GM18507 (cell line): ENCODE results near the gene BCAP29.
"Not testable (repeated sequence)": the region's sequence is repeated elsewhere in the genome, so short reads cannot be mapped to it uniquely, and the experiment has no call there.

Experiments
- DNase-seq: peaks from one replicate; pipeline ENCODE4 v3.0.0; 2011; ENCODE audit warnings: low read depth; ENCODE audit not compliant: insufficient read length; ENCODE audit errors: extremely low spot score
- FAIRE-seq: peaks from 2 replicates; lab custom pipeline; 2011; peaks lifted over from hg19 to GRCh38; lab: Jason Lieb, UNC

Gene BCAP29

DNA sequence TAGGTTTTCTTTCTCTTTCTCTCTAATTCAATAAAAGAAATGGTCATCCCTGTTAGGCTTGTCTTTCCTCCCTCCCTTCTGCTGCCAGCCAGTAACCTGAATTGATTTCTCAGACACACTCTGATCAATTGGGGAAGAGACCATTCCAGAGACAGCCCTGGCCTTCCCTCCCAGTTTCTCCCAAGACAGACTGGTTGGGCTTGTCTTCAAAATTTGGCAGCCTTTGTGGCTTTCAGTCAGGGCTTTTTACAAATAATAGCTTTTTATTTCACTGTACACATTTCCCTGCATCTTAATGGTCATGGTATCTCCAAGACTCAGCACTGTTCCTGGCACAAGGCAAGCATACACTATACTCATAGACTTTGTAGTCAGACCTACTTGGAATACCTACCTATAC lies 33.9 kb downstream of the BCAP29 start:
- no peak for FAIRE-seq
- no peak for DNase-seq

DNA sequence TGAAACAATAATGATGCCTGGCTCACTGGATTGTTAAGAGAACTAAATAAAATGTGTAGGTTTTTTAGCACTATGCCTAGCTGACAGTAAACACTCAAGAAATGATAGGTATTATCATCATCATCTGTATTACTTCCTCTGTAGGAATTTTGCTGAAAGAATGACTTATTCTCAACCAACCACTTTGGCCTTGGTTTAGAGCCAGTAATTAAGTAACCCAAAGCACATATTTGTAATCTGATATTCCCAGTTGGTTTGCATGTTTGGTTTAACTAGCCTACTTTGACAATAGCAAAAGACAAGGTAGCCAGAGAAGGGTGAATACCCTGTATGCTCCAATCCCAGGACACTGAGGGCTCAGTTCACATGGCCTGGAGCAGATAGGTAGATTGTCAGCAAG lies 34.4 kb downstream of the BCAP29 start:
- no peak for FAIRE-seq
- no peak for DNase-seq

DNA sequence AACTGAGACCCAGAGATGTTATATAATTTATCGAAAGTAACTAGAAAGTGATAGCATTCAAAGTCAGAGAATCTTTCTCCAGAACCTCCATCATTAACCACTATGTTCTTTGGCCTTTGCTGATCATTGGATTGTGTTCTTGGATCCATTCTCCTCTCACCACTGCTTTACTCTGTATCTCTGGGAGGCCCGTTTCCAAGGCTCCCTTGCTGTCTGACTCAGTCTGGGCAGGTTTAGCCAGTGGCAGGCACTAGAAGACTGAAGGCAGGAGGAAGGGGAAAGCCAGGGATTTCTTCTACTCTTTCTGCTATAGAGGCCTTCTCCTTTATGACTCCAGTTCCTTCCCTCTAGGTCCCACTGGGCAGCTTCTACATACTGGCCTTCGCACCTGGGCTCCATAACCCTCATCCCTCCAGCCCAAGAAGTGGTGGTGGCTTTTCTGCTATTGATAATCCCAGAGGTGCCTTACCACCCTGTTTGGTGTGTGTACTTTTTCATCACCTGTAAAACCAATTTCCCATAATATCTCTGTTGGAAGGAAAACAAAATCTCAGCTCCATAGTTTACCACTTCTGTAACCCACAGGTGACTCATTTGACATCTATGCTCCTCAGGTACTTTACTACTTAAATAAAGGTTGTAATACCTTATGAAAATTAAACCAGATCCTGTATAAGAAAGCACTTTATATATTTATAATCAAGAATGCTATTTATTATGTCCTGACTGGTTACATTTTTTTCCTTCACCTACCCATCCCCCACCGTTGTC lies 36.0 kb downstream of the BCAP29 start:
- no peak for DNase-seq
- no peak for FAIRE-seq

- DNase-seq, result no peak
- FAIRE-seq, result peak; percentile 50
These were observed 42.4 kb downstream of the BCAP29 start for GRCh38 chr7:107622429-107622828.

- FAIRE-seq (no peak), DNase-seq (no peak)
These were observed 42.8 kb downstream of the BCAP29 start for GRCh38 chr7:107622894-107623293.

DNA sequence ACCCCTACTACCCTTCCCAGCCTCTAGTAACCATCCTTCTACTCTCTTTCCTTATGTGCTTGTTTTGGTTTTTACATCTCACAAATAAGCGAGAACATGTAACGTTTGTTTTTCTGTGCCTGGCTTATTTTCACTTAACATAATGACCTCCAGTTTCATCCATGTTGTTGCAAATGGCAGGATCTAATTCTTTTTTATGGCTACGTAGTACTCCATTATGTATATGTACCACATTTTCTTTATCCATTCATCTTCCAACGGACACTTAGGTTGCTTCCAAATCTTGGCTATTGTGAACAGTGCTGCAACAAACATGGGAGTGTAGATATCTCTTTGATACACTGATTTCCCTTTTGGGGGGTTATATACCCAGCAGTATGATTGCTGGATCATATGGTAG lies 47.0 kb downstream of the BCAP29 start:
- DNase-seq (no peak), FAIRE-seq (no peak)

DNA sequence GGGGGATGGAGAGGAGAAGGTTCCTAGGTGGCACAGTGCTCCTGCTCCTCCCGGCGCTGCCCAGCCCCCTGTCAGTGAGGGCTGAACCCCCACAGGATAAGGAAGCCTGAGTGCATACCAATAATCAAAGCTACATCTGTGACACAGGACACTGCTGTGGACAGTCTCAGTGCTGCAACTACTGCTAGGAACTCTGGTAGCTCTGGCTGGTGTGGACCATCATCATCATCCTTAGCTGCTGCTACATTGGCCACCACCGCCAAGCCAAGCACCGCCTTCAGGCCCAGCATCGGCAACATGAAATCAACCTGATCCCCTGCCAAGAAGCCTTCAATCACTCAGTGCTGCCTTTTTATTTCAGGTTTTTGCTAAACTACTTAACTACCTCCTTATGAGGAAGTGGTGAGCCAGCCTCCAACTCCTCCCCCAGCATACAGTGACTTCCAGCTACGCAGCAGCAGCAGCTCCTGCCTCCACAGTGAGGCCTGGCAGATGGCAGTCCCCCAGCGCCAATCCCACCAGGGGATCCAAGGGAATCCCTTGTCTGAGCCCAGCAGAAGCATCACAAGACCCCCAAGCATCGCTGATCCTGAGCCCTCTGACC lies 48.5 kb downstream of the BCAP29 start:
- no peak for FAIRE-seq
- DNase-seq, result no peak

DNA sequence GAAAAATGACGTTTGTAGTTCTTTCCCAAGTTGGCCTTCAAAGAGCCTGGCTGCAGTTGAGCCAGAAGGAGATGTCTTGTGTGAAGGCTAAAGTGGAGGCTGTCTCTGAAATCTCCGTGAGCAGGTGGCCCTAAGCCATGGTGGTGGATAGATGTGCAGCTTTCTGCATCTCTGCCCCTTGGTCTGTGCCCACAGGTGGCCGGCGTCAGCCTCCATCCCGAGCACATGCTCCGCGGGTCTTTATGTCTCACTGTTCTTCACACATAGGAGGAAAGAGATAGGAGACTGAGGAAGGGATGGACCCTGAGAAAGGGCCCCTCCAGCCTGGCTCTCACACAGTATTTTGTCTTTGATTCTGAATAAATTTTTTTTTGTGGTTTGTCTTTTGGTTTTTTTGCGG lies 50.3 kb downstream of the BCAP29 start:
- DNase-seq (no peak), FAIRE-seq (no peak)

DNA sequence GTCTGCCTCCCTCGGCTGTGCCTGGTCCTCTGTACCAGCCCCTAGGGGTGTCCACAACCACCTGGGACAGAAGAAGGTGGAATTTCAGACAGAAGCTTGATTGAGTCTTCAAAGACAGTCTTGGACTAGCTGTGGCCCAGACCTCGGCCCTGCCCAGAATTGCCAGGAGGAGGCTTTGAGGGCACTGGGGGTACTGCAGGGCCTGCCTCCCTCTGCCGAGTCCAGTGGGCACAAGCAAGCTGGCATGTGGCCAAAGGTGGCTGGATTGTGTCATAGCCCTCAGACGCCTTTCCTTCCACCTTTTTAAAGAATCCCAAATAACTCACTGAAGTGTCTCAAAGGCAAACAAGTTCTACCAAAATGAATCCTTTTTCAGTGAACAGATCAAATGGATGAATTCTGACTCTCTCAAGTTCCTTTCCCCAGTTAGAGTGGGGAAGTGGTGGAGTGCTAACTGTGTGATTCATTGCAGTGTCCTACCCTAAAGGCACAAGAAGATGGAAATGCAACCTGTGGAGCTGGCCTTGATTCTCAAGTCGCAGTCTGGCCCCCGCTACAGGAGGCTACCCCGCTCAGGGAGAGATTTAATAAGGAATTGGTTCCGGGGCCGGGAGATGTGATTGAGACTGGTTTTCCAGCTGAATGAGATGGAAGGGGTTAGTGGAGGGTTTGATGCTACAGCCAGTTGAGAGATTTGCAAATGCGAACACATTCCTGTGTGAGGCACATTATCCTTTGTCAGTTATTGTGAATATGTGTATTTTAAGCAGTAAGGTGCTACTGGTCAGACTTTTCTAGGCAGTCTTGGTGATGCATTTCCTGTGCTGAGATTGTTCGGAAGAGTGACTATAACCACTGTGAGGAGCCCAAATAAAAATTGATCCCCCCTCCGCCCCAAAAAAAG lies 51.8 kb downstream of the BCAP29 start:
- FAIRE-seq (no peak), DNase-seq (no peak)

DNA sequence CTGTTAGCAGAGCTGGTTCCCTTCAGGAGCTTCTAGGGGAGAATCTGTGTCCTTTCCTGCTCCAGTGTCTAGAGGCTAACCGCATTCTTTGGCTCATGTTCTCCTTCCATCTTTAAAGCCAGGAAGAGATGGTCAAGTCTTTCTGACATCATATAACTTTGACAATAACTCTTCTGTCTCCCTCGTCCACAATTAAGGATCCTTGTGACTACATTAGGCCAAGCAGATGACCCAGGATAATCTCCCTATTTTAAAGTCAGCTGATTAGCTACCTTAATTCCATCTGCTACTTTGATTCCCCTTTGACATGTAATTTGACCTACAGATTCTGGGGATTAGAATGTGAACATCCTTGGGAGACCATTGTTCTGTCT lies 52.4 kb downstream of the BCAP29 start:
- DNase-seq, result no peak

DNA sequence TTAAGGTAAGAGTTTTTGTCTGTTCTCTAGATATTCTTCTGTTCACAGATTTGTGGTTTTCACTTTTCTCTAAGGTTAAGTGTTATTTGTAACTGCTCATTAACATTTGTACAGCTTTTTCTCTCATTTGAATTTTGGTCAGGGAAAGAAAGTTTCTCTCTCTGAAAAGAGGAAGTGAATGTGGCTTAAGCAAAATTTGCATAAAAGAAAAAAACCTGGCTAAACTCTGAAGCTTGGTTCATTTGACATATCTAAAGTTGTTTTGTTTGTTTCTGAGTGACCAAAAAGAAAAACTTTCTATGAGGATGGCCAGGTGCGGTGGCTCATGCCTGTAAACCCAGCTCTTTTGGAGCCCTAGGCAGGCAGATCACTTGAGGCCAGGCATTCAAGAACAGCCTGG lies 58.5 kb downstream of the BCAP29 start:
- peak; percentile 93 for FAIRE-seq
- DNase-seq, result no peak

More for the DNA sequence above, 52.4 kb downstream of the BCAP29 start:
- FAIRE-seq, result no peak

- DNase-seq, FAIRE-seq: not testable (repeated sequence)
These were observed 59.0 kb downstream of the BCAP29 start for GRCh38 chr7:107639070-107639469.

- FAIRE-seq (no peak), DNase-seq (no peak)
These were observed 61.6 kb downstream of the BCAP29 start for GRCh38 chr7:107641676-107642075.

GRCh38 chr7:107642501-107642900 lies 62.5 kb downstream of the BCAP29 start:
- FAIRE-seq (no peak), DNase-seq (no peak)

DNA sequence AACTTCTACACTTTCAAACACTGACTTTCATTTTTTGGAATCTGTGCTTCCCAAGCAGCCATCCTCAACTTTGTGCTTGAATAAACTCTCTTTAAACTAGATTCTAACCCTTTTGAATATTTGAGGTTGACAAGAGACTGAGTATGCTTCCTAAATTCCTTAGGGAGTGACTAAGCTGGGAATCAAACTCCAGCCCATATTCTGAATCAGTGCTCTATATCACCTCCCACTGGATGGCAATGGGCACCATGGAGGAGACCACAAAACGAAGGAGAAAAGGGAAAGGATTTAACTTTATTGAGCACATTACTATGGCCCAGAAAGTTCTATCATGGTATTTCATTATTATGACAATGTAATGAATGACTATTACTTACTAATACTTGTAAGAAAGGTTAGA lies 63.4 kb downstream of the BCAP29 start:
- DNase-seq, result no peak
- FAIRE-seq, result no peak

DNA sequence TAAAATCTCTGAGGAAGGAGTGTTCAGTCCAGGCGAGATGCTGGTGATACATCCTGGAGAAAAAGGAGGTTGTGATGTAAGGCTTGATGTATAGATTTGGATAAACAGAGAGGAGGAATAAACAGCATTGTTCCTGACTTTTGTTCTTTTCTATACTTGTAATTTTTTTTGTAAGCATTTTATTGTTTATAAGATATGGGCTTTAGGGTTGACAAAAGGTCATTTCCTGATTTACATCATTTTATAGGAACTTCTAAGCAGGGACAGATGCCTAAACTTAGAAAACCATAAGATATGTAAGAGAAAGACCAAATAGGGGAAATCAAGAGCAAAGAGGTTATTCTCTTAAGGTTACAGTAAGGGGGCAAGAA lies 63.9 kb downstream of the BCAP29 start:
- DNase-seq (no peak), FAIRE-seq (no peak)

DNA sequence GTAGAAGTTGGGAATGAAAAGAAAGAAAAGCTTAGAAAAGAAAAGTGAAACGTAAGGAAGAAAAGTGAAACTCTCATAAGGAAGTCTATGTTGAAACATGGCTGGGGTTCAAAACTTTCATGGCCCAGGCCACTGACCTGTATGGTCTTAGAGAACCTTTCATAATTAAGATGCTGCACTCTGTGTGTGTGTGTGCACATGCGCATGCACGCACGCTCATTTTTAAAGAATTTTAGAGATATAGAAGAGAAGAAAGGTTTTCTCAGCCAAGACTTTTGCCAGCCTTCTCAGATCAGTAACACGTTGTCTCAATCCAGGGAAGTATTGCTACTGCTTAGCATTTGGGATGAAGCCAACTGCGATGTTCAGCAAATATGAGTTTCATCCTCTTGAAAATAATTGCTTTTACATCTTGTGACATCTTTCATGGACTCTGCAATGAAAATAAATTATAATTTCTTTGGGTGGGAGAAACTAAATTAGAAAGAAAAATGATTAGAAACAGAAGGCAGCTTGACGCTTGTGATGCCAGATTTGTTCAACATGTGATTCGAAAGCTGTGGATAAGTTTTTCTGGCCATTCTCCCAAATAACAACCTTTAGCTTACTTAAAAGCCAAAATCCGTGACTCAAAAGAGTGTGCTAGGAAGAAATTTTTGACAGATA lies 64.4 kb downstream of the BCAP29 start:
- DNase-seq (no peak), FAIRE-seq (no peak)

GRCh38 chr7:107652642-107653041 lies 72.6 kb downstream of the BCAP29 start:
- FAIRE-seq, result no peak
- DNase-seq, result no peak

- no peak for FAIRE-seq
- no peak for DNase-seq
These were observed 78.4 kb downstream of the BCAP29 start for GRCh38 chr7:107658467-107658866.

GRCh38 chr7:107659666-107660065 lies 79.6 kb downstream of the BCAP29 start:
- DNase-seq (no peak), FAIRE-seq (peak; percentile 38)
